T-helper 1 cell treated with Interleukin-12 subunit alpha and Interleukin-12 subunit beta and Interleukin-4 antibody, amounts not matched to agents 30 μg/mL and 1 μg/mL, for 36 hours (primary cell): ENCODE measurements around the gene TTN.

Experiments used
- H3K27ac Mint-ChIP-seq: one replicate; pipeline ENCODE4 v1.8.0; 2021; ENCODE audit warnings: mild to moderate bottlenecking, mixed read lengths
- H3K27me3 Mint-ChIP-seq: one replicate; pipeline ENCODE4 v1.8.0; 2021; ENCODE audit warnings: low read depth, mixed read lengths
- H3K36me3 Mint-ChIP-seq: one replicate; pipeline ENCODE4 v1.8.0; 2021; ENCODE audit warnings: low read depth, mixed read lengths
- H3K4me1 Mint-ChIP-seq: one replicate; pipeline ENCODE4 v1.8.0; 2021; ENCODE audit warnings: low read depth, mixed read lengths
- H3K4me3 Mint-ChIP-seq: one replicate; pipeline ENCODE4 v1.8.0; 2021; ENCODE audit warnings: mild to moderate bottlenecking, moderate library complexity, mixed read lengths
- H3K9me3 Mint-ChIP-seq: one replicate; pipeline ENCODE4 v1.8.0; 2021; ENCODE audit warnings: mixed read lengths

TTN gene

GRCh38 chr2:178827739-178828485 lies 20.7 kb upstream of the TTN start:
- H3K36me3 Mint-ChIP-seq: no peaks in the 10 kb centered on the region
- H3K4me1 Mint-ChIP-seq: peaks cover 4% of the 10 kb centered on the region
- no peaks in the 10 kb centered on the region for H3K27me3 Mint-ChIP-seq
- no peaks in the 10 kb centered on the region for H3K9me3 Mint-ChIP-seq
- no peak overlapping the region for H3K27ac Mint-ChIP-seq
- H3K4me3 Mint-ChIP-seq: no peak overlapping the region

GRCh38 chr2:178827111-178827510 lies 19.9 kb upstream of the TTN start:
- Mint-ChIP-seq H3K27me3 (no peaks in the 10 kb centered on the region), H3K4me1 (peaks cover 4% of the 10 kb centered on the region), H3K36me3 (no peaks in the 10 kb centered on the region), H3K9me3 (no peaks in the 10 kb centered on the region), H3K27ac (no peak overlapping the region), H3K4me3 (no peak overlapping the region)

GRCh38 chr2:178825183-178825582 lies 18.0 kb upstream of the TTN start:
- Mint-ChIP-seq H3K9me3 (no peaks in the 10 kb centered on the region), H3K4me1 (peaks cover 4% of the 10 kb centered on the region), H3K27ac (no peak overlapping the region), H3K36me3 (no peaks in the 10 kb centered on the region), H3K27me3 (no peaks in the 10 kb centered on the region), H3K4me3 (no peak overlapping the region)

GRCh38 chr2:178824181-178824580 lies 17.0 kb upstream of the TTN start:
- H3K4me3 Mint-ChIP-seq: no peak overlapping the region
- H3K4me1 Mint-ChIP-seq: peaks cover 6% of the 10 kb centered on the region
- no peaks in the 10 kb centered on the region for H3K36me3 Mint-ChIP-seq
- H3K27me3 Mint-ChIP-seq: no peaks in the 10 kb centered on the region
- H3K9me3 Mint-ChIP-seq: no peaks in the 10 kb centered on the region
- no peak overlapping the region for H3K27ac Mint-ChIP-seq

DNA sequence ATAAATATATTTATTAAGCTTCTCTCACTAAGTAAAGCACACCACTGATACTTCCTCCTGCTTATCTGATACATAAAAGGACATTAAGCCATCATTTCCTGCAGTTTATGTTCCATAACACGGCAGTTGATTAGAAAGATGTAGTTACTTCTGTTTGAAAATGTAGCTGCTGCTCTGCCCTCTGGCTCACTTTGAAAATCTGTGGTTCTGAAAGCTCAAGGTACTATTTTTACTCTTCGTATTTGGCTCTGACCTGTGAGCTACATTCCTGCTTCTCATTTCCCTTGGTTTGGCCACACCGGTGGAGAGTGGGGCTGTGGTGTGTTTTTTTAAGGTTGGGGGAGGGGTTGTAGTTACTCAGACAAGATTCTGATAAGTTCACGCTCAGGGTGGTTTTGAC lies 12.8 kb upstream of the TTN start:
- Mint-ChIP-seq H3K27me3 (no peaks in the 10 kb centered on the region), H3K9me3 (no peaks in the 10 kb centered on the region), H3K27ac (no peak overlapping the region), H3K4me1 (peaks cover 3% of the 10 kb centered on the region), H3K36me3 (no peaks in the 10 kb centered on the region), H3K4me3 (peak overlapping the region; percentile 22)

- Mint-ChIP-seq H3K27me3 (no peaks in the 10 kb centered on the region), H3K36me3 (no peaks in the 10 kb centered on the region)
Measured at GRCh38 chr2:178819147-178819875, 12.1 kb upstream of the TTN start.

GRCh38 chr2:178811901-178812300 lies 4.7 kb upstream of the TTN start:
- no peaks in the 10 kb centered on the region for H3K36me3 Mint-ChIP-seq
- no peaks in the 10 kb centered on the region for H3K9me3 Mint-ChIP-seq
- no peak overlapping the region for H3K4me3 Mint-ChIP-seq
- H3K27ac Mint-ChIP-seq: no peak overlapping the region
- no peaks in the 10 kb centered on the region for H3K4me1 Mint-ChIP-seq
- no peaks in the 10 kb centered on the region for H3K27me3 Mint-ChIP-seq

More at GRCh38 chr2:178819147-178819875, 12.1 kb upstream of the TTN start:
- Mint-ChIP-seq H3K27ac (no peak overlapping the region), H3K4me3 (no peak overlapping the region), H3K4me1 (peaks cover 3% of the 10 kb centered on the region), H3K9me3 (no peaks in the 10 kb centered on the region)

- H3K4me3 Mint-ChIP-seq: no peak overlapping the region
- no peaks in the 10 kb centered on the region for H3K9me3 Mint-ChIP-seq
- no peaks in the 10 kb centered on the region for H3K4me1 Mint-ChIP-seq
Measured at GRCh38 chr2:178811045-178811444, 3.8 kb upstream of the TTN start.

GRCh38 chr2:178810422-178810821 lies 3.2 kb upstream of the TTN start:
- Mint-ChIP-seq H3K27me3 (no peaks in the 10 kb centered on the region), H3K4me1 (no peaks in the 10 kb centered on the region), H3K4me3 (no peak overlapping the region), H3K9me3 (no peaks in the 10 kb centered on the region), H3K36me3 (no peaks in the 10 kb centered on the region), H3K27ac (no peak overlapping the region)

More at GRCh38 chr2:178811045-178811444, 3.8 kb upstream of the TTN start:
- Mint-ChIP-seq H3K27ac (no peak overlapping the region), H3K36me3 (no peaks in the 10 kb centered on the region), H3K27me3 (no peaks in the 10 kb centered on the region)

DNA sequence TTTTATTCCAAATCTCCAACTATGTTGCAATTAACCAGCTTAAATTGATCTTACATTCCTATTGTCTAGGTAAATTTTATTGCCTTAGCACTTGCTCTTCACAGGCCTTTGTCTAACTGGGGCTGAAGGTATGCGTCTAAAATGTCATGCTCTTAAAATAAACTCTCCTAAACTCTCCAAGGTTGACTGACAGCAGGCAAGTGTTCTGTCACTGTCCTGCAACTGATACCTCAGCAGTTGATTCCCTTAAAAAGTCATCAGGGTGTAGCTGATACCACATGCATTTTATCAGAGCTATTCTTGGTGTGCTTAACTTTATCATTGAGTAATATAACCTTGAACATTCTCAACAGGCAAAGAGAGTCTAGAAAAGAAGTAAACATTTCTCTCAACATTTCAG lies 680 bp downstream of the TTN start:
- Mint-ChIP-seq H3K27me3 (no peaks in the 10 kb centered on the region), H3K4me1 (no peaks in the 10 kb centered on the region), H3K4me3 (no peak overlapping the region), H3K36me3 (no peaks in the 10 kb centered on the region), H3K27ac (no peak overlapping the region), H3K9me3 (no peaks in the 10 kb centered on the region)

- Mint-ChIP-seq H3K27me3 (no peaks in the 10 kb centered on the region), H3K36me3 (no peaks in the 10 kb centered on the region), H3K4me1 (no peaks in the 10 kb centered on the region), H3K27ac (no peak overlapping the region), H3K9me3 (no peaks in the 10 kb centered on the region), H3K4me3 (no peak overlapping the region)
Measured at GRCh38 chr2:178805457-178805856, 1.8 kb downstream of the TTN start.

- Mint-ChIP-seq H3K9me3 (no peaks in the 10 kb centered on the region), H3K27ac (no peak overlapping the region), H3K27me3 (no peaks in the 10 kb centered on the region), H3K4me1 (no peaks in the 10 kb centered on the region), H3K36me3 (no peaks in the 10 kb centered on the region), H3K4me3 (no peak overlapping the region)
Measured at GRCh38 chr2:178804791-178805190, 2.4 kb downstream of the TTN start.

- no peaks in the 10 kb centered on the region for H3K9me3 Mint-ChIP-seq
- no peaks in the 10 kb centered on the region for H3K36me3 Mint-ChIP-seq
- no peaks in the 10 kb centered on the region for H3K27me3 Mint-ChIP-seq
- H3K4me1 Mint-ChIP-seq: no peaks in the 10 kb centered on the region
- H3K27ac Mint-ChIP-seq: no peak overlapping the region
- H3K4me3 Mint-ChIP-seq: no peak overlapping the region
Measured at GRCh38 chr2:178800510-178800909, 6.7 kb downstream of the TTN start.

GRCh38 chr2:178799305-178799704 lies 7.9 kb downstream of the TTN start:
- H3K27me3 Mint-ChIP-seq: no peaks in the 10 kb centered on the region
- no peaks in the 10 kb centered on the region for H3K4me1 Mint-ChIP-seq
- H3K27ac Mint-ChIP-seq: no peak overlapping the region
- H3K9me3 Mint-ChIP-seq: no peaks in the 10 kb centered on the region
- no peak overlapping the region for H3K4me3 Mint-ChIP-seq
- H3K36me3 Mint-ChIP-seq: no peaks in the 10 kb centered on the region

DNA sequence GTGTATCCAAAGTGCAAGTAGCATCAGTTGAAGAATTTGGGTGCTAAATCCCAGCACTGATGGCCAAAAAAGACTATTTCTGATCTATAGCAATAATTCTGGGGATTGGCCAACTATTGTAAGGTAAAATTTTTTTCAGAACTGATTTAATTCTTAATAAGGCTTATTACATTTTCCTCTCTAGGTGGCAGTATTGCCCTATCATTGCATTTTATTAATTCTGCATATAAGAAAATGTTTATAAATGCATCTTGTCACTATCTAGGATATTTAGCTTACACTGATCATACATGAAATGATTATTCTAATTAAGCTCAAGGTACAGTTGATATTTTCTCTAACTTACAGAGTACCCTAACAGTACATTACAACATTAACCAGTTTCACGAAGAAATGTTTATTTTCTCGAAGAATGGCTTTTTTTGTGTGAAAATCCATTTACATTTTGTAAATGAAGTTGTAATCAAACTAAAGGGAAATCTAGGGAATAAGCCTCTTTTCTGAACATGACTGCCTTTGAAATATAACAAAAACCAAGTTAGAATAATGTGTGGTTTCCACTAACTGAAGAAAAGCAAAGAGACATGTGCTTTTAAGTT lies 11.0 kb downstream of the TTN start:
- no peak overlapping the region for H3K27ac Mint-ChIP-seq
- no peaks in the 10 kb centered on the region for H3K9me3 Mint-ChIP-seq
- no peak overlapping the region for H3K4me3 Mint-ChIP-seq
- no peaks in the 10 kb centered on the region for H3K4me1 Mint-ChIP-seq
- no peaks in the 10 kb centered on the region for H3K36me3 Mint-ChIP-seq
- H3K27me3 Mint-ChIP-seq: no peaks in the 10 kb centered on the region
